WTC11 (cell line): ENCODE data around the gene DCLK2. TPM values are rescaled to one million over a fixed set of nuclear protein-coding genes. Genes with fewer than 3 reads are reported as not detected.

Experiments used
- ATAC-seq: fragments of 200-7000 bp; cut with Tn5 transposase; 2 replicates; pipeline ENCODE4 v1.10.0; 2021; ENCODE audit warnings: mild to moderate bottlenecking, moderate library complexity
- CTCF ChIA-PET: fragments of 300-600 bp; sonication (Branson Sonifier 250); formaldehyde crosslinking; loops from one replicate; lab custom pipeline; 2021; ENCODE audit warnings: antibody characterized with exemption; lab: Charles Lee
- POLR2A ChIA-PET: fragments of 350-600 bp; sonication (Branson Sonifier 250); formaldehyde crosslinking; loops from one replicate; lab custom pipeline; 2021; ENCODE audit warnings: antibody characterized with exemption; lab: Charles Lee
- DNase-seq: peaks from one replicate; pipeline ENCODE4 v3.0.0; 2021; ENCODE audit warnings: low spot score
- H3K27ac Mint-ChIP-seq: 2 replicates; pipeline ENCODE4 v1.8.0; 2021; ENCODE audit warnings: mixed read lengths
- H3K27me3 Mint-ChIP-seq: 2 replicates; pipeline ENCODE4 v1.8.0; 2021; ENCODE audit warnings: low read depth, mild to moderate bottlenecking, moderate library complexity, mixed read lengths
- H3K36me3 Mint-ChIP-seq: 2 replicates; pipeline ENCODE4 v1.8.0; 2021; ENCODE audit warnings: mixed read lengths
- H3K4me1 Mint-ChIP-seq: 2 replicates; pipeline ENCODE4 v1.8.0; 2022; ENCODE audit warnings: mixed read lengths
- H3K4me3 Mint-ChIP-seq: 2 replicates; pipeline ENCODE4 v1.8.0; 2021; ENCODE audit warnings: mild to moderate bottlenecking, moderate library complexity, mixed read lengths
- H3K9me3 Mint-ChIP-seq: 2 replicates; pipeline ENCODE4 v1.8.0; 2021; ENCODE audit warnings: mixed read lengths
- CREB1 ChIP-seq: sonication (generic); formaldehyde crosslinking; IDR thresholded peaks from 2 replicates; pipeline ENCODE4 v1.8.0; 2023; ENCODE audit warnings: mild to moderate bottlenecking, missing genetic modification reagents
- CREM ChIP-seq: sonication (generic); formaldehyde crosslinking; IDR thresholded peaks from 2 replicates; pipeline ENCODE4 v1.8.1; 2022; ENCODE audit warnings: mild to moderate bottlenecking, missing genetic modification reagents, moderate library complexity
- ETV6 ChIP-seq: sonication (generic); formaldehyde crosslinking; IDR thresholded peaks from 2 replicates; pipeline ENCODE4 v1.8.1; 2022; ENCODE audit warnings: mild to moderate bottlenecking, missing genetic modification reagents
- GRHL2 ChIP-seq: fragments of 250-450 bp; sonication (Bioruptor Pico); IDR thresholded peaks from 2 replicates; pipeline ENCODE4 v1.8.0; 2022; ENCODE audit warnings: mild to moderate bottlenecking, moderate library complexity; ENCODE audit not compliant: insufficient replicate concordance, severe bottlenecking
- JAZF1 ChIP-seq: fragments of 250-450 bp; sonication (Bioruptor Pico); IDR thresholded peaks from 2 replicates; pipeline ENCODE4 v1.9.0; 2021; ENCODE audit warnings: moderate library complexity, mild to moderate bottlenecking, inconsistent platforms
- KAT7 ChIP-seq: sonication (generic); formaldehyde crosslinking; IDR thresholded peaks from 2 replicates; pipeline ENCODE4 v1.8.1; 2023; ENCODE audit warnings: missing genetic modification reagents, mild to moderate bottlenecking, borderline replicate concordance
- MYBL2 ChIP-seq: sonication (generic); formaldehyde crosslinking; IDR thresholded peaks from 2 replicates; pipeline ENCODE4 v1.8.1; 2023; ENCODE audit warnings: mild to moderate bottlenecking, moderate library complexity, missing genetic modification reagents
- NFATC4 ChIP-seq: fragments of 250-450 bp; sonication (Bioruptor Pico); IDR thresholded peaks from 2 replicates; pipeline ENCODE4 v1.9.0; 2021; ENCODE audit warnings: mild to moderate bottlenecking
- NR1H2 ChIP-seq: sonication (generic); formaldehyde crosslinking; IDR thresholded peaks from 2 replicates; pipeline ENCODE4 v1.9.0; 2021; ENCODE audit warnings: mild to moderate bottlenecking, moderate library complexity, missing genetic modification reagents
- PRRX2 ChIP-seq: fragments of 250-450 bp; sonication (Bioruptor Pico); IDR thresholded peaks from 2 replicates; pipeline ENCODE4 v1.8.0; 2021; ENCODE audit warnings: mild to moderate bottlenecking
- RELA ChIP-seq: sonication (generic); formaldehyde crosslinking; IDR thresholded peaks from 2 replicates; pipeline ENCODE4 v1.8.1; 2022; ENCODE audit warnings: missing genetic modification reagents, mild to moderate bottlenecking, borderline replicate concordance
- RORB ChIP-seq: fragments of 250-450 bp; sonication (Bioruptor Pico); IDR thresholded peaks from 2 replicates; pipeline ENCODE4 v1.9.0; 2021; ENCODE audit warnings: mild to moderate bottlenecking
- TCF7 ChIP-seq: sonication (generic); formaldehyde crosslinking; IDR thresholded peaks from 2 replicates; pipeline ENCODE4 v1.8.0; 2022; ENCODE audit warnings: mild to moderate bottlenecking, low read depth, missing genetic modification reagents, moderate library complexity
- TEAD1 ChIP-seq: sonication (generic); formaldehyde crosslinking; IDR thresholded peaks from 2 replicates; pipeline ENCODE4 v1.8.0; 2022; ENCODE audit warnings: mild to moderate bottlenecking, missing genetic modification reagents
- ZNF121 ChIP-seq: sonication (generic); formaldehyde crosslinking; IDR thresholded peaks from 2 replicates; pipeline ENCODE4 v1.8.0; 2023; ENCODE audit warnings: missing genetic modification reagents
- ZNF232 ChIP-seq: sonication (generic); formaldehyde crosslinking; IDR thresholded peaks from 2 replicates; pipeline ENCODE4 v1.8.0; 2022; ENCODE audit warnings: mild to moderate bottlenecking, missing genetic modification reagents
- ZNF263 ChIP-seq: sonication (generic); formaldehyde crosslinking; IDR thresholded peaks from 2 replicates; pipeline ENCODE4 v1.8.1; 2022; ENCODE audit warnings: low read depth, mild to moderate bottlenecking, moderate library complexity, missing genetic modification reagents
- ZNF416 ChIP-seq: fragments of 250-450 bp; sonication (Bioruptor Pico); IDR thresholded peaks from 2 replicates; pipeline ENCODE4 v1.9.0; 2021; ENCODE audit warnings: mild to moderate bottlenecking, inconsistent platforms
- ZNF671 ChIP-seq: fragments of 250-450 bp; sonication (Bioruptor Pico); IDR thresholded peaks from 2 replicates; pipeline ENCODE4 v1.8.0; 2021; ENCODE audit warnings: mild to moderate bottlenecking
- total RNA-seq: library from RNA; stranded (reverse); gene quantifications from 3 replicates; pipeline ENCODE4 v1.2.3, GENCODE V29; 2021
- TF ChIP-seq, protein P1 (sequence below): sonication (generic); formaldehyde crosslinking; IDR thresholded peaks from 2 replicates; pipeline ENCODE4 v1.8.0; 2022; ENCODE audit warnings: mild to moderate bottlenecking, missing genetic modification reagents
- TF ChIP-seq, protein P2 (sequence below): sonication (generic); formaldehyde crosslinking; IDR thresholded peaks from 2 replicates; pipeline ENCODE4 v1.8.0; 2022; ENCODE audit warnings: mild to moderate bottlenecking, missing genetic modification reagents
- TF ChIP-seq, protein P3 (sequence below): sonication (generic); formaldehyde crosslinking; IDR thresholded peaks from 2 replicates; pipeline ENCODE4 v1.8.1; 2022; ENCODE audit warnings: mild to moderate bottlenecking, missing genetic modification reagents, moderate library complexity, borderline replicate concordance
- TF ChIP-seq, protein P4 (sequence below): sonication (generic); formaldehyde crosslinking; IDR thresholded peaks from 2 replicates; pipeline ENCODE4 v1.8.1; 2023; ENCODE audit warnings: mild to moderate bottlenecking, missing genetic modification reagents, moderate library complexity

DCLK2 gene
- total RNA-seq, 1 experiment from 2014 or later = 0.17 TPM

DNA sequence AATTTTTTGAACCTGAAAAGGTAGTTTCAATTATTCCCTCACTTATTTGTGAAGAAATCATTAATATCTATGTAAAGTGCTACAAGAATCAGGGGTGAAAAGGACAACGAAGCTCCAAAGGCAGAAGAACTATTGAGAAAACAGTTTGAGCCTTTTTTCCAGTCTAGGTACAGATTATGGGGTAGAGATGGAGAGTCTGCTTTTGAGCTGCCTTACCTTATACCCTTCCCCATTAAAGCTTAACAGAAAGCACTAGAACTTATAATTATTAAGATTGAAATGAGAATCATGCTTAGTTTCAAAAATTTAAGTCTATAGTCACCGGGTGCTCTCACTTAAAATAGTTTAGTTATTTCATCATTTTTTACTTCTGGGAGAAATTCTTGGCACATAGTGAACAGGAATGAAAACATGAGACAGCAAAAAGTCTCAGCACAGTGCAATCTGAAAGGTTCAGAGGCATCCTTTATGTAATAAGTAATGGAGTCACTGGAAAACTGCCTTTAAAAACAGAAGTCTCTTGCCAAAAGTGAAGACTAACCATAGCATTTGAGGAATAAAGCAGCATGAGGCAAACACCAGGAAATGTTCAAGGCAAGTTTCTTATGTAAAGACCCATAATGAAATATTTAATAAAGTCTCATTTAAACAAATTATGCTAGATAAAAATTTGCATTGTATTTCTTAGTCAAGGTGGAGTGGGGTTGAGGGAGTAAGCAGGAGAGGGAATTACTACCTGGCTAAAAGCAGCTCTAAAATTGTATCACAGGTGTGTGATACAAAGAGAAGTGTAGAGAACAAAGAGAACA lies 5.1 kb upstream of the DCLK2 start:
- Mint-ChIP-seq H3K27me3 (peaks cover 25% of the 10 kb centered on the region), H3K36me3 (no peaks in the 10 kb centered on the region), H3K27ac (no peak overlapping the region), H3K4me3 (no peak overlapping the region), H3K4me1 (0 out of 2 replicates have a peak, but pooled peaks cover 3% of the 10 kb centered on the region), H3K9me3 (peaks cover 5% of the 10 kb centered on the region)
- TF ChIP-seq ZNF671 (CRISPR knock-in tag) = no peak
- TF ChIP-seq TCF7 (CRISPR knock-in tag) = no peak
- TF ChIP-seq NFATC4 (CRISPR knock-in tag) = no peak
- TF ChIP-seq, protein P1, sequence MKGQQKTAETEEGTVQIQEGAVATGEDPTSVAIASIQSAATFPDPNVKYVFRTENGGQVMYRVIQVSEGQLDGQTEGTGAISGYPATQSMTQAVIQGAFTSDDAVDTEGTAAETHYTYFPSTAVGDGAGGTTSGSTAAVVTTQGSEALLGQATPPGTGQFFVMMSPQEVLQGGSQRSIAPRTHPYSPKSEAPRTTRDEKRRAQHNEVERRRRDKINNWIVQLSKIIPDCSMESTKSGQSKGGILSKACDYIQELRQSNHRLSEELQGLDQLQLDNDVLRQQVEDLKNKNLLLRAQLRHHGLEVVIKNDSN (CRISPR knock-in tag) = no peak
- no peak for TF ChIP-seq TEAD1
- TF ChIP-seq KAT7 (CRISPR knock-in tag) = no peak
- TF ChIP-seq, protein P2, sequence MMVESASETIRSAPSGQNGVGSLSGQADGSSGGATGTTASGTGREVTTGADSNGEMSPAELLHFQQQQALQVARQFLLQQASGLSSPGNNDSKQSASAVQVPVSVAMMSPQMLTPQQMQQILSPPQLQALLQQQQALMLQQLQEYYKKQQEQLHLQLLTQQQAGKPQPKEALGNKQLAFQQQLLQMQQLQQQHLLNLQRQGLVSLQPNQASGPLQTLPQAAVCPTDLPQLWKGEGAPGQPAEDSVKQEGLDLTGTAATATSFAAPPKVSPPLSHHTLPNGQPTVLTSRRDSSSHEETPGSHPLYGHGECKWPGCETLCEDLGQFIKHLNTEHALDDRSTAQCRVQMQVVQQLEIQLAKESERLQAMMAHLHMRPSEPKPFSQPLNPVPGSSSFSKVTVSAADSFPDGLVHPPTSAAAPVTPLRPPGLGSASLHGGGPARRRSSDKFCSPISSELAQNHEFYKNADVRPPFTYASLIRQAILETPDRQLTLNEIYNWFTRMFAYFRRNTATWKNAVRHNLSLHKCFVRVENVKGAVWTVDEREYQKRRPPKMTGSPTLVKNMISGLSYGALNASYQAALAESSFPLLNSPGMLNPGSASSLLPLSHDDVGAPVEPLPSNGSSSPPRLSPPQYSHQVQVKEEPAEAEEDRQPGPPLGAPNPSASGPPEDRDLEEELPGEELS = no peak
- TF ChIP-seq ZNF121 (CRISPR knock-in tag) = no peak
- no peak for TF ChIP-seq PRRX2 (CRISPR knock-in tag)
- no peak for TF ChIP-seq ZNF416 (CRISPR knock-in tag)
- no peak for TF ChIP-seq RELA (CRISPR knock-in tag)
- TF ChIP-seq, protein P3, sequence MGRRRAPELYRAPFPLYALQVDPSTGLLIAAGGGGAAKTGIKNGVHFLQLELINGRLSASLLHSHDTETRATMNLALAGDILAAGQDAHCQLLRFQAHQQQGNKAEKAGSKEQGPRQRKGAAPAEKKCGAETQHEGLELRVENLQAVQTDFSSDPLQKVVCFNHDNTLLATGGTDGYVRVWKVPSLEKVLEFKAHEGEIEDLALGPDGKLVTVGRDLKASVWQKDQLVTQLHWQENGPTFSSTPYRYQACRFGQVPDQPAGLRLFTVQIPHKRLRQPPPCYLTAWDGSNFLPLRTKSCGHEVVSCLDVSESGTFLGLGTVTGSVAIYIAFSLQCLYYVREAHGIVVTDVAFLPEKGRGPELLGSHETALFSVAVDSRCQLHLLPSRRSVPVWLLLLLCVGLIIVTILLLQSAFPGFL (CRISPR knock-in tag) = no peak
- TF ChIP-seq ETV6 = no peak
- no peak for TF ChIP-seq ZNF263 (CRISPR knock-in tag)
- TF ChIP-seq CREM = no peak
- TF ChIP-seq NR1H2 (CRISPR knock-in tag) = no peak
- no peak for TF ChIP-seq CREB1 (CRISPR knock-in tag)
- ATAC-seq (no peak), DNase-seq (no peak)
- ChIA-PET CTCF (no interaction called here), POLR2A (no interaction called here)

DNA sequence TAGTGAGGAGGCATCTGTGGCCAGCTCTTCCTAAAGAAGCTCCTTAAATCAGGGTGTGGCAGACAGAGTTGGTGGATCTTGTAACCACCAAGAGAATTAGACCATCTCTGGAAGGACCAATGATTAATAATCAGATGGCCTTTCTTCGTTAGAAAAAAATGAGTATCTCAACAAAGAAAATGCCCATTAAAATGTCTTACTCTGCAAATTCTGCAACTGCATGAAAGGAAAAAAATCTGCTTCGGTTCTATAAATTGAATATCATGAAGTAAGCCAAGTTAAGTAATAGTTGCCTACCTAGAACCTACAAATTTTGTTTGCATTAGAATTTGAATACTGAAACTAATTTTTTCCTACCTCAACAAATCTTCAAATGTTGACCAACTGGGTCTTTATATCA lies 4.2 kb upstream of the DCLK2 start:
- DNase-seq (no peak), ATAC-seq (no peak)
- 0 out of 2 replicates have a peak, but pooled peaks cover 3% of the 10 kb centered on the region for H3K4me1 Mint-ChIP-seq
- H3K36me3 Mint-ChIP-seq = no peaks in the 10 kb centered on the region
- ChIA-PET CTCF (no interaction called here), POLR2A (no interaction called here)
- H3K27ac Mint-ChIP-seq = no peak overlapping the region
- H3K9me3 Mint-ChIP-seq = peaks cover 5% of the 10 kb centered on the region
- H3K27me3 Mint-ChIP-seq = peaks cover 30% of the 10 kb centered on the region
- no peak overlapping the region for H3K4me3 Mint-ChIP-seq
- no peak for TF ChIP-seq ZNF232 (CRISPR knock-in tag)

DNA sequence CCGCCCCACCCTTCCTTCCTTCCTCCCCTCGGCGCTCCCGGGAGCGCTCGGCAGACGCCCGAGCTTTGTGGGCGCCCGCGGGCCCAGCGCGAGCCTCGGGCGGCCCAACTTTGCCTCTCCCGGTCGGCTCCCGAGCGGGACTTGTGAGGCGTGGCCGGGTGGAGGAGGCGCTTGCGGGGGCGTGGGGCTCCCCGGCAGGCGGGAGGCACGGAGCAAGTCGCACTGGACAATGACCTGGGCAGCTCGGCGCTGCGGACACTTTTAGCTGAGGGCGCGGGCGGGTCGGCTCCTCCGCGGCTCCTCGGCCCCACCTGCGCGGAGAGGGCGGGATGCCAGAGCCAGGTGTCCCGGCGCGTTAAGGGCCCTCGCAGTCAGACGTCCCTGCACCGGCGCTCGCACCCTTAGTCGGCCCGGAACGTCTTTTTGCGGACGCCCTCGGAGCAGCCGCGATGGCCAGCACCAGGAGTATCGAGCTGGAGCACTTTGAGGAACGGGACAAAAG lies 385 bp downstream of the DCLK2 start:
- peak overlapping the region; percentile 68 for H3K4me3 Mint-ChIP-seq
- TF ChIP-seq ZNF121 (CRISPR knock-in tag) = no peak
- TF ChIP-seq KAT7 (CRISPR knock-in tag) = no peak
- TF ChIP-seq JAZF1 (CRISPR knock-in tag) = no peak
- no peak for TF ChIP-seq RORB (CRISPR knock-in tag)
- no peak for TF ChIP-seq GRHL2 (CRISPR knock-in tag)
- TF ChIP-seq MYBL2 (CRISPR knock-in tag) = no peak
- TF ChIP-seq, protein P4, sequence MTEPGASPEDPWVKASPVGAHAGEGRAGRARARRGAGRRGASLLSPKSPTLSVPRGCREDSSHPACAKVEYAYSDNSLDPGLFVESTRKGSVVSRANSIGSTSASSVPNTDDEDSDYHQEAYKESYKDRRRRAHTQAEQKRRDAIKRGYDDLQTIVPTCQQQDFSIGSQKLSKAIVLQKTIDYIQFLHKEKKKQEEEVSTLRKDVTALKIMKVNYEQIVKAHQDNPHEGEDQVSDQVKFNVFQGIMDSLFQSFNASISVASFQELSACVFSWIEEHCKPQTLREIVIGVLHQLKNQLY (CRISPR knock-in tag) = no peak
- ATAC-seq (peak; percentile 14), DNase-seq (no peak)
- ChIA-PET CTCF (interaction anchor here (1.0 to 2.1 kb wide), 5 partner anchors 68 to 164 kb away, joined by 3 to 10 read pairs (median 4); no protein-coding TSS in a partner anchor), POLR2A (interaction anchor here (0.5 kb wide), 1 partner anchor 10 kb away, joined by 3 read pairs; no protein-coding TSS in a partner anchor)
- H3K27me3 Mint-ChIP-seq = peaks cover 69% of the 10 kb centered on the region
- no peak overlapping the region for H3K27ac Mint-ChIP-seq
- H3K9me3 Mint-ChIP-seq = peaks cover 5% of the 10 kb centered on the region
- peaks cover 7% of the 10 kb centered on the region; the same call in 1 of the 2 replicates for H3K4me1 Mint-ChIP-seq
- H3K36me3 Mint-ChIP-seq = no peaks in the 10 kb centered on the region
